Measurements from ENCODE around the gene LDLRAD3.
"Not testable (repeated sequence)": the region's sequence is repeated elsewhere in the genome, so short reads cannot be mapped to it uniquely, and the experiment has no call there.

LDLRAD3 gene

GRCh38 chr11:35997902-35998520 lies 54.1 kb downstream of the LDLRAD3 start:
- no peak for DNase-seq

GRCh38 chr11:35998634-35999033 lies 54.8 kb downstream of the LDLRAD3 start:
- DNase-seq, result no peak

- DNase-seq, result no peak
Observed at GRCh38 chr11:36000616-36001190, 56.8 kb downstream of the LDLRAD3 start.

- DNase-seq, result no peak
Observed at GRCh38 chr11:36002196-36002595, 58.3 kb downstream of the LDLRAD3 start.

GRCh38 chr11:36002796-36003195 lies 58.9 kb downstream of the LDLRAD3 start:
- DNase-seq, result no peak

- DNase-seq, result no peak
Observed at GRCh38 chr11:36006556-36006955, 62.7 kb downstream of the LDLRAD3 start.

GRCh38 chr11:36007127-36007655 lies 63.3 kb downstream of the LDLRAD3 start:
- DNase-seq, result no peak

- DNase-seq, result no peak
Observed at GRCh38 chr11:36008584-36008983, 64.7 kb downstream of the LDLRAD3 start.

GRCh38 chr11:36009473-36009872 lies 65.6 kb downstream of the LDLRAD3 start:
- no peak for DNase-seq

GRCh38 chr11:36010010-36010740 lies 66.3 kb downstream of the LDLRAD3 start:
- no peak for DNase-seq

GRCh38 chr11:36011574-36011973 lies 67.7 kb downstream of the LDLRAD3 start:
- DNase-seq, result no peak

- no peak for DNase-seq
Observed at GRCh38 chr11:36012455-36012854, 68.6 kb downstream of the LDLRAD3 start.

GRCh38 chr11:36012979-36013378 lies 69.1 kb downstream of the LDLRAD3 start:
- no peak for DNase-seq

GRCh38 chr11:36013446-36013845 lies 69.6 kb downstream of the LDLRAD3 start:
- not testable (repeated sequence) for DNase-seq

- DNase-seq, result no peak
Observed at GRCh38 chr11:36013950-36014897, 70.4 kb downstream of the LDLRAD3 start.

GRCh38 chr11:36014898-36015665 lies 71.2 kb downstream of the LDLRAD3 start:
- DNase-seq, result no peak

GRCh38 chr11:36015799-36016198 lies 71.9 kb downstream of the LDLRAD3 start:
- no peak for DNase-seq

GRCh38 chr11:36016263-36016662 lies 72.4 kb downstream of the LDLRAD3 start:
- DNase-seq, result no peak

GRCh38 chr11:36016709-36017108 lies 72.8 kb downstream of the LDLRAD3 start:
- no peak for DNase-seq

- DNase-seq, result no peak
Observed at GRCh38 chr11:36019005-36019596, 75.2 kb downstream of the LDLRAD3 start.

GRCh38 chr11:36019722-36020121 lies 75.9 kb downstream of the LDLRAD3 start:
- no peak for DNase-seq

- no peak for DNase-seq
Observed at GRCh38 chr11:36022882-36023281, 79.0 kb downstream of the LDLRAD3 start.

All from NCI-H1930 (cell line).